Activated naive CD4-positive, alpha-beta T cell (primary cell): ENCODE results near the gene PGS1.

Experiments
- DNase-seq, 4 experiments: peaks; one replicate each; lab custom pipeline; 2025; lab: John Stamatoyannopoulos, UW

The PGS1 gene

GRCh38 chr17:78473951-78474613 lies 95.6 kb downstream of the PGS1 start:
- DNase-seq, result no peak
